Activated CD8-positive, alpha-beta memory T cell treated with anti-CD3 and anti-CD28 coated beads, Interleukin-2, amount 10 ng/mL, durations not matched to agents 7 days and 5 days (primary cell): Measurements from ENCODE around the gene RACK1. TPM values are rescaled to one million over a fixed set of nuclear protein-coding genes. Genes with fewer than 3 reads are reported as not detected.
"Not testable (repeated sequence)": the region's sequence is repeated elsewhere in the genome, so short reads cannot be mapped to it uniquely, and the experiment has no call there.

Experiments used
- ATAC-seq: fragments of 150-1000 bp; cut with Tn5 transposase; one replicate; pipeline ENCODE4 v1.10.0; 2021; ENCODE audit warnings: moderate library complexity
- CTCF ChIA-PET: fragments of 350-600 bp; sonication (Branson Sonifier 250); formaldehyde crosslinking; loops from one replicate; lab custom pipeline; 2021; ENCODE audit warnings: antibody characterized with exemption; lab: Charles Lee
- DNase-seq: peaks from one replicate; pipeline ENCODE4 v3.0.0-alpha.2; 2020
- H3K27ac Mint-ChIP-seq: one replicate; pipeline ENCODE4 v1.8.0; 2021; ENCODE audit warnings: mild to moderate bottlenecking, mixed read lengths
- H3K27me3 Mint-ChIP-seq: one replicate; pipeline ENCODE4 v1.8.0; 2021; ENCODE audit warnings: mixed read lengths
- H3K36me3 Mint-ChIP-seq: one replicate; pipeline ENCODE4 v1.8.0; 2021; ENCODE audit warnings: mild to moderate bottlenecking, mixed read lengths
- H3K4me1 Mint-ChIP-seq: one replicate; pipeline ENCODE4 v1.8.0; 2021; ENCODE audit warnings: mixed read lengths
- H3K4me3 Mint-ChIP-seq: one replicate; pipeline ENCODE4 v1.8.0; 2021; ENCODE audit warnings: mild to moderate bottlenecking, moderate library complexity, mixed read lengths
- H3K9me3 Mint-ChIP-seq: one replicate; pipeline ENCODE4 v1.8.0; 2022; ENCODE audit warnings: low read depth, mixed read lengths
- total RNA-seq, 2 experiments: library from RNA; stranded (reverse); gene quantifications; one replicate each; pipeline ENCODE4 v1.2.3, GENCODE V29; 2021

Gene RACK1
- 1,000 to 10,000 TPM; 1,565 to 1,861 TPM for total RNA-seq

DNA sequence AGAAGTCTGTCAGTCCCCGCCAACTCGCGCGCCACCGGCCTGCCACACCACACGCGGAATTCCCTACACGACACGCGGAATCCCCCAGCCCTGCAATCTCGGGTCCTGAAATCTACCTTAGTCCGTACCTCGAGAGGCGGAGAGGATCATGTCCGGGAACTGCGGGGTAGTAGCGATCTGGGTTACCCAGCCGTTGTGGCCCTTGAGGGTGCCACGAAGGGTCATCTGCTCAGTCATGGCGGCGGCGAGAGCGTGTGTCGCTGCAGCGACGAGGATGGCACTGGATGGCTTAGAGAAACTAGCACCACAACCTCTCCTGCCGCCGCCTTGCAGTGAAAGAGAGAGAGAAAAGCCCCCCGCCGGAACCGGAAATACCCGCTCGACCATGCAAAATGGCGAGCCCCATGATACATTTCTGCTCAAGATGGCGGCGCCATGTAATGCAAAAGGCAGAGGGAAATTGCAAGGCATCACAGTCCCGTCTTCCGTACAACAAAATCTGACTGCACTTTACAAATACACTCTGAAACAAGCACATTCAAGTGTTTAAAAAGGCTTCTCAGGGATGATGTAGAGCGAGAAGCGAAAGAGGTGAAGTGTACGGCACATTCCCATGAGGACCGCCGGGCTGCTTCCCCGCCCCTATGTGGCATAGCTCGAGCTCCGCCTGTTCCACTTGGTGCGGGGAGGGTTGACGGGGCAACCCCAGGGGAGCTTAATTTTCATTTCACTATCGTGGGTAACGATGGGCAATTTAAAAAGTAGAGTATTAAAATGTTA is at the start of gene RACK1:
TSS of gene RACK1 (minus strand) at position 343 of the 780 bp plus-strand sequence. CDS start at position 237, 106 bp downstream.
- peak within 1 kb of the TSS; percentile 98 for H3K27ac Mint-ChIP-seq
- peak; percentile 94 for DNase-seq
- peaks cover 53% of the 10 kb centered on the region for H3K36me3 Mint-ChIP-seq
- peak; percentile 70 for ATAC-seq
- H3K27me3 Mint-ChIP-seq = no peaks in the 10 kb centered on the region
- H3K4me1 Mint-ChIP-seq = peaks cover 61% of the 10 kb centered on the region
- CTCF ChIA-PET = interaction anchor here (0.8 to 2.3 kb wide), 11 partner anchors 9 to 84 kb away, joined by 3 to 13 read pairs (median 3); partner anchors contain the start of genes TRIM41 and TRIM52
- H3K4me3 Mint-ChIP-seq = peak within 1 kb of the TSS; percentile 94
- H3K9me3 Mint-ChIP-seq = no peaks in the 10 kb centered on the region

DNA sequence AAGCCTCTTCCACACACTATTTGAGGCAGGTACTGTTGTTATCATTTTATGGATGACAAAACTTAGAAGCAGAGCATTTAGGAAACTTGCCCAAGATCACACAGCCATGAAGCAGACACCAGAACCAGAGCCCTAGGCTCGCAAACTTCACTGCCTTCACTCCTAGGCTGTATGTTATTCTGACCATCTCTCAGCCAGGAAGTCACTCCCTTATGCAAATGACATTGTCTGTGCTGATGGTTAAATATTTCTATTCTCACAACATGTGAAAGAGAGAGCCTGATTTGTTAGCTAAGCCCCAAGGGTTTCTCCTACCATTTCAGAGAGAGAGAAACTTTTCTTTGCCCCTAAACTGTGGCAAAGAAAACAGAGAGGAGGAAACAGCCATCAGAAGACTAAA is 43.6 kb upstream of the RACK1 start:
- H3K9me3 Mint-ChIP-seq, H3K27ac Mint-ChIP-seq, H3K4me3 Mint-ChIP-seq, CTCF ChIA-PET, ATAC-seq, H3K27me3 Mint-ChIP-seq, H3K36me3 Mint-ChIP-seq, H3K4me1 Mint-ChIP-seq, DNase-seq: not testable (repeated sequence)

DNA sequence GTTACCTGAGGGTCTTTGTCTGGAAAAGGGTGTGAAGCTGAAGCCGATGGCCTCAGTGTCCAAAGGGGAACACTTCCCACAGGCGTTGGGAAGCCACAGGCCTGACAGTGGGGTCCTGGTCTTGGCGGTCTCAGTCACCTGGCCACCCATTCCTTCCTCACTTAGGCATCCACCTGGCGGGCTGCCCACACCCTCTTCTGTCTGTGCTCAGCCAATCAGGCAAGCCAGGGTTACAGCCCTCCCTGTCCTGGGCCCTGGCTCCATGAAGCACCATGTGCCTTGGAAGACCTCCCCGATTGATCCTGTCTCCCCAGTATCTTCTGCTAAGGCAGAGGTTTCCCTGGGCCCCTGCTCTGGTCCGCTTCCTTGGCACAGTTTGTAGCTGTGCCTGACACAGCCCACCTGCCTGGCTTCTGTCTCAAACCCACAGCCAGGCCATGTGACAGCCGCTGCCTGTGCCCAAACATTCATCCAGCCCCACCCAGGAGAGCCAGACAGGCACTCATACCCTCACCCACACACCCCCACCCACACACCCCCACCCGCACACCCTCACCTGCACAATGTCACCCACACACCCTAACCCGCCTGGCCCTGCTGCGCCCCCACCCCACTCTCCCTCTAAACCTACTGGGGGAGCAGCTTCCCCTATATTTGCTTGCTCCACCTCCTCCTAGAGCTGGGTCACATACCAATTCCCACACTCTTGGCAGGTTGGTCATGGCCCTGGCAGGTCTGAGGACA is 42.4 kb upstream of the RACK1 start:
- H3K4me3 Mint-ChIP-seq, ATAC-seq, H3K27ac Mint-ChIP-seq, H3K4me1 Mint-ChIP-seq, DNase-seq, H3K36me3 Mint-ChIP-seq, CTCF ChIA-PET, H3K9me3 Mint-ChIP-seq, H3K27me3 Mint-ChIP-seq: not testable (repeated sequence)

DNA sequence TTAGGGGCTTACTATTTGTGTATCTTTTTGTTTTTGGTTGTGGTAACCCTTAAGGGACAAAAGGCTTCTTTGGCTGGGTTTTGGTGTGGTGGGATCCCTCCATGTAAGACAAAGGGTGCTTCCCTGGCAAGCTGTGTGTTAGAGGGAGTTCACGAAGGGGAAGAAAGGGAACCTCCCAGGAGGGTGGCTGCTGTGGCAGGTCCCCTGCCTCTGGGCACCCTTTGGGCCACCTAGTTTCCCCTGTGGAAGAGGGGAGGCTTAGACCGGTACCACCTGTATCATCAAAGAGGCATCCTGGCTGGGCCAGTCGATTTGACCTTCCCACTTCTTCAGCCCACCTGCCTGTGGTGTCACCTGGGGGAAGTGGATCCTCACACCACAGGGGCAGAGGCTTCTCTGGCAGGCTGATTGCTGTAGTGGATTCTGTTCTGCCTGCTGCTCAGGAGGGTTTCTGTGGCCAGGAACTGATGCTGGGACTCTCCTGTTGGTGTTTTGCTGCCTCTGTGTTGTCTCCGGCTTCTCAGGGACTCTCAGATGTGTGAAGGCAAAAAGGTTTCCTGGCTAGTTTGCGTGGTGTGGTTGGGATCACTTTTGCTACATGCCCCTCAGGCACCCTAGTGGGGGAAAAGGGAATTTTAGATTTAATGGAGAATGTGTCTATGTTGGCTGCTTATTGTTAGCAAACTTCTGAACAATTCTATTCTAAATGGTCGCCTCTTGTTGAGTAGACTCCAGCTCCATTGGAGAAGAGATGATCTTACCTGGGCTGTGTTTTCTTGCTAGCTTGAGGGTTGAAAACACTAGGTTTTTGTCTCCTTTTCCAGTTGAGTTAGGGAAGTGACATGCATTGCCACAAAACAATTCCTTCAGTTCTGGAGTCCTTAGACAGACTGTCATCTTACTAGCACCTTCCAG is 40.4 kb upstream of the RACK1 start:
- H3K4me3 Mint-ChIP-seq, H3K27ac Mint-ChIP-seq, DNase-seq, H3K4me1 Mint-ChIP-seq, CTCF ChIA-PET, H3K27me3 Mint-ChIP-seq, H3K9me3 Mint-ChIP-seq, H3K36me3 Mint-ChIP-seq, ATAC-seq: not testable (repeated sequence)

DNA sequence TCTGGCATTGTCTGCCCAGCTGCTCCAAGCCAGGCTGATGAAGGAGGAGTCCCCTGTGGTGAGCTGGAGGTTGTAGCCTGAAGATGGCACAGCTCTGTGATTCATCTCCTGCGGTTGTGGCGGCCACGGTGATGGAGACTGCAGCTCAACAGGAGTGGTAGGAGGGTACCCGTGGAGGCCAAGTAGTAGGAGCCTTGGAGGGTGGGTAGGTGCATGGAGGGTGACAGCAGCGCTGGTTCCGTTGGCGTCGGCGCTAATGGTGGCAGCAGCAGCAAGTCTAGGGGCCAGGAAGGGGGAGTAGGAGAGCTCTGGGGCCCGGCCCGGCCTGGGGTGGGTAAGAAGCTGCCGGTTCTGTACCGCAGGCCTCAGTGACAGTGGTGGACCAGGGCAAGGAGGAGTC is 39.6 kb upstream of the RACK1 start:
- ATAC-seq = no peak
- no peak for DNase-seq
- CTCF ChIA-PET = no interaction called here
- no peaks in the 10 kb centered on the region for H3K36me3 Mint-ChIP-seq
- H3K4me1 Mint-ChIP-seq = peaks cover 2% of the 10 kb centered on the region
- no peak overlapping the region for H3K27ac Mint-ChIP-seq
- no peaks in the 10 kb centered on the region for H3K27me3 Mint-ChIP-seq
- H3K4me3 Mint-ChIP-seq = no peak overlapping the region
- H3K9me3 Mint-ChIP-seq = no peaks in the 10 kb centered on the region

DNA sequence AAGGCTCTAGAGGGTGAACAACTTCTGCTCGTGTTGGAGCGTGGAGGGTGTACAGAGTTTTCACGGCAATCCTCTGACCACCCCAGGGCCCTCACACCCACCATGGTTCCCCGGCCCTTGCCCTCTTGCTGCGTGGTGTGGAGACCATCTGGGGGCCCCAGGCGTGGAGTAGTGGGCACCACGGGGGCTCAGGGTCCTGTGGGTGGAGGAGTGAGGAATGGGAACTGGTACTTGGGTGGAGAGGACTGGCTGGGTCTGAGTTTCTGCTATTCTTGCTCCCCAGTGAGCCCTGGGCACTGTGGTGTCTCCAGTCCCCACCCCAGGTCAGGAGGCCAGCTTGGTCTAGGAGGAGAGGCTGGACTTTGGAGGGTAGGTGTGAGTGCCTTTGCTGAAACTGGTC is 39.2 kb upstream of the RACK1 start:
- CTCF ChIA-PET = no interaction called here
- Mint-ChIP-seq H3K9me3 (no peaks in the 10 kb centered on the region), H3K27me3 (peaks cover 1% of the 10 kb centered on the region), H3K4me1 (peaks cover 2% of the 10 kb centered on the region), H3K27ac (no peak overlapping the region), H3K4me3 (no peak overlapping the region), H3K36me3 (no peaks in the 10 kb centered on the region)
- DNase-seq (no peak), ATAC-seq (no peak)

DNA sequence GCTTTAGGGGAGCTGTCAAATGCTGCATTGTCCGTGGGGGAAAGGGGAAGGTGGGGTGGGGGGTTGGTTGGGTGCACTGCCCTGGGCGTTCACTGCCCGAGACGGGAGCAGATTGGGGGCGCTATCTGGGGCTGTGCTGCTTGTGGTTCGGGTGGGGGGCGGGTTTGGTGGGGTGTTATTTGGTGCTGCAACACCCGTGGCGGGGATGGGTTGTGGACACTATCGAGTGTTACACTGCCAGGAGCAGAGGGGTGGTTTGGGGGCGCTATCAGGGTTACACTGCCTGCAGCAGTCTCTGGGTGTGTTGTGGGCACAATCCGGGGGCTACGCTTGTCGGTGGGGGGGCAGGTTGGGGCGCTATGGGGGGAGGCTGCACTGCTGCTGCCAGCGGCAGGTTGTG is 38.7 kb upstream of the RACK1 start:
- H3K36me3 Mint-ChIP-seq, H3K27me3 Mint-ChIP-seq, H3K9me3 Mint-ChIP-seq, DNase-seq, H3K27ac Mint-ChIP-seq, H3K4me1 Mint-ChIP-seq, CTCF ChIA-PET, H3K4me3 Mint-ChIP-seq, ATAC-seq: not testable (repeated sequence)

DNA sequence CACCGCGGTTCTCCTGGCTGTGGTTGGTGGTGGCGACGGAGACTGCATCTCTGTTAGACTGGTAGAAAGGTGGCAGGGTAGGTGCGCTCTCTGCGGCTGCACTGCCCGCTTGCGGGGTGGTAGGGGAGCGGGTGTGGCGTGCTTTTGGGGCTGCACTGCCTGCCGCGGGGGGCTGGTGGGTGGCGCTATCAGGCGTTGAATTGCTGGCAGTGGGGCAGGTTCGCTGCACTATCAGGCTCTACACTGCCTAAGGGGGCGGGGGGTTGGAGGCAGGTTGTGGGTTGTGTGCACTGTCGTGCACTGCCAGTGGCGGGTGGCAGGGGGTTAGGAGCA is 38.2 kb upstream of the RACK1 start:
- DNase-seq = no peak
- Mint-ChIP-seq H3K4me3 (no peak overlapping the region), H3K4me1 (peaks cover 7% of the 10 kb centered on the region), H3K36me3 (no peaks in the 10 kb centered on the region), H3K27ac (no peak overlapping the region), H3K27me3 (peaks cover 6% of the 10 kb centered on the region), H3K9me3 (no peaks in the 10 kb centered on the region)
- CTCF ChIA-PET = no interaction called here
- no peak for ATAC-seq

DNA sequence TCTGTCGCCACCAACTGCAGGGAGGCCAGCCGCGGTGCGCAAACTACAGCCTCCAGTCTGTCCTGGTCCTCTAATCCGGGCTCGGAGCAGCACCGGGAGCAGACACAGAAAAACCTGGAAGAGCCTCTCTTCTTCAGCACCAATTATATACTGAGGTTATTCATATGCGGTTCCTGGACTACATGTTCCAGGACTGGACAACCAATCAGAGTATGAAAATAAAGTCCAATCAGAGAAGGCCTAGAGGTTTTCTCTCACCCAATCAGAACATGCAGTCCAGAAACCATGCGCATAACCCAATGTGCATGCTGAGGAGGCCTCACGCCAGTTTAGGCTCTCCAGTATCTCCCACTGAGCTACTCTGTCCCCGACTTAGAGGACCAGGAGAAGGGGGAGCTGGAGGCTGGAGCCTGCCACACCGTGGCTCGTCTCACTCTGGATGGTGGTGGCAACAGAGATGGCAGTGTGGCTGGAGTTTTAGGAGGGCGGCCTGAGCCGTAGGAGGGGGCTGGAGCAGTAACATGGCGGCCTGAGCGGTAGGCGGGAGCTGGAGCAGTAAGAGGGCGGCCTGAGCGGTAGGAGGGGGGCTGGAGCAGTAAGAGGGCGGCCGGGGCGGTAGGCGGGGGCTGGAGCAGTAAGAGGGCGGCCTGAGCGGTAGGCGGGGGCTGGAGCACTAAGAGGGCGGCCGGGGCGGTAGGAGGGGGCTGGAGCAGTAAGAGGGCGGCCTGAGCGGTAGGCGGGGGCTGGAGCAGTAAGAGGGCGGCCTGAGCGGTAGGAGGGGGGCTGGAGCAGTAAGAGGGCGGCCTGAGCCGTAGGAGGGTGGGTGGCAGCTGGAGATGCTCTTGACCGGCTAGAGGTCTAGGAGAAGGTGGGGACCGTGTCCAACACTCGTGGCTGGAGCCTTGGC is 37.6 kb upstream of the RACK1 start:
- no peak overlapping the region for H3K4me3 Mint-ChIP-seq
- H3K27ac Mint-ChIP-seq = no peak overlapping the region
- CTCF ChIA-PET = no interaction called here
- no peak for ATAC-seq
- H3K27me3 Mint-ChIP-seq = peaks cover 6% of the 10 kb centered on the region
- no peaks in the 10 kb centered on the region for H3K9me3 Mint-ChIP-seq
- no peaks in the 10 kb centered on the region for H3K36me3 Mint-ChIP-seq
- peaks cover 7% of the 10 kb centered on the region for H3K4me1 Mint-ChIP-seq
- no peak for DNase-seq

DNA sequence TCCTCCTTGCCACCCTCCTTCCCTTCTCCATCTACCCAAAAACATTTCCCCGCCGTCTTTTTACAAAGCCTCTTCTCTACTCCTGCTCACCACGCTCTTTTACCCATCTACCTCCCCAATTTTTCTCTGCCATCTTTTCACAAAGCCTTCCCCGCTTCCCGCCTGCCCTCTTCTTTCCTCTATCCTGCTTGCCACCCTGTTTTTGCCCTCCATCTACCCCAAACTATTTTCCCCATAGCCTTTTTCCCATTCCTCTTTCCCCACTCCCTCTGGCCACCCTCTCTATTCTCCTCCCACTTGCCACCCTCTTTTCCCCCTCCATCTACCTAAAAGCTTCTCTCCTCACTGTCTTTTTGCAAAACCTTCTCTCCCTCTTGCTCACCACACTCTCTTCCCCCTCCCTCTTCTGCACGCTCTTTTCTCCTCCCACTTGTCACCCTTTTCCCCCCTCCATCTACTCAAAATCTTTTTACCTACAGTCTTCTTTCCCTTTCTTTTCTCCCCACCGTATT is 36.6 kb upstream of the RACK1 start:
- no peak overlapping the region for H3K27ac Mint-ChIP-seq
- H3K4me1 Mint-ChIP-seq = peaks cover 7% of the 10 kb centered on the region
- no peak for DNase-seq
- CTCF ChIA-PET = no interaction called here
- no peaks in the 10 kb centered on the region for H3K9me3 Mint-ChIP-seq
- no peaks in the 10 kb centered on the region for H3K36me3 Mint-ChIP-seq
- H3K4me3 Mint-ChIP-seq = no peak overlapping the region
- ATAC-seq = no peak
- peaks cover 6% of the 10 kb centered on the region for H3K27me3 Mint-ChIP-seq

DNA sequence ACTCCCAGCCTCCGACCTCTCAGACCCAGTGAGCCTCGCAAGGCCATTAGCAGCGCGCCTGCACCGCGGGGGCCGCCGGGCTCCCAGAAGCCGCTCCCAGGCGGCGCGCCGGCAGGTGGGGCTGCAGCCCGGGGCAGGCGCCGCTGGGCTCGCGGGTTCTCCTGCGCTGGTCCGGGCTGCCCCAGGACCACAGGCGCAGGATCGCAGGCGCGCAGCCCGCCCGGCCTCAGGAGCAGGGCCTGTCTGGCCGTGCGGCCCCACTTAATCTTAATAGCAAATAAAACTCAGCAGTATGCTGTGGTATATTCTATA is 29.7 kb upstream of the RACK1 start:
- DNase-seq, H3K9me3 Mint-ChIP-seq, CTCF ChIA-PET, H3K4me3 Mint-ChIP-seq, ATAC-seq, H3K4me1 Mint-ChIP-seq, H3K27ac Mint-ChIP-seq, H3K27me3 Mint-ChIP-seq, H3K36me3 Mint-ChIP-seq: not testable (repeated sequence)

DNA sequence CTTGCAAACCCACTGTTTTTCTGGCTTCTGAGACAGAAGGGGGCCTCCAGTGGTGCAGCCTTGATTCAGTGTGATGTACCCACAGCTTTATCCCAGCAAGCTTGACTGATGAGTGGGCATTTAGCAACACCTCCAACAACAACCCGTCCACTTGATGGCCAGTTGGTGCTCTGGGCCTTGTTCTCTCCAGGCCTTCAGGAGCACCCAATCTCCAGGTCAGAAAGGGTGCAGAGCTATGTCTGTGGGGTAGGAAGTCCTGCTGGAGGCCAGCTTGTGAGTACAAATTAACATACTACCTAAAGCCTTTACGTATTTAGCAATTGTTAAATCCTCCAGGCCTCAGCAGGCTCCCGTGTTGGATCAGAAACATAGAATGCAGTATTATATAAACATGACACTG is 27.4 kb upstream of the RACK1 start:
- DNase-seq (no peak), ATAC-seq (no peak)
- no peak overlapping the region for H3K27ac Mint-ChIP-seq
- no peak overlapping the region for H3K4me3 Mint-ChIP-seq
- H3K27me3 Mint-ChIP-seq = no peaks in the 10 kb centered on the region
- no peaks in the 10 kb centered on the region for H3K9me3 Mint-ChIP-seq
- H3K36me3 Mint-ChIP-seq = no peaks in the 10 kb centered on the region
- H3K4me1 Mint-ChIP-seq = no peaks in the 10 kb centered on the region
- CTCF ChIA-PET = no interaction called here
